Loucy (cell line): ENCODE measurements around the gene ALPG.

Experiments
- CTCF ChIP-seq: fragments of 200-600 bp; sonication (generic); conservative IDR thresholded peaks from 2 replicates; pipeline ENCODE4 v1.5.1; 2014; ENCODE audit warnings: mild to moderate bottlenecking, antibody characterized with exemption, low read length
- EZH2phosphoT487 ChIP-seq: fragments of 200-600 bp; IDR thresholded peaks from 2 replicates; pipeline ENCODE4 v1.6.1; 2018; ENCODE audit warnings: antibody characterized with exemption, mild to moderate bottlenecking, moderate library complexity, borderline replicate concordance

GRCh38 chr2:232377841-232378734 lies 28.6 kb upstream of the ALPG start:
- TF ChIP-seq CTCF (no peak), EZH2phosphoT487 (no peak)
